AG09319 (cell line): ENCODE results near the gene KRT86.
A peak's percentile ranks its signal among the peaks of the same experiment; 100 is the strongest.

Experiments used
- DNase-seq: peaks from one replicate; pipeline ENCODE4 v3.0.0-alpha.2; 2010; ENCODE audit warnings: low read depth; ENCODE audit errors: extremely low read depth
- CTCF ChIP-seq: IDR thresholded peaks from 2 replicates; pipeline ENCODE4 v1.5.1; 2011; ENCODE audit warnings: low read depth, mild to moderate bottlenecking, inconsistent platforms, low read length, moderate library complexity

KRT86 gene

GRCh38 chr12:52241205-52241842, 33.1 kb upstream of the KRT86 start:
- no peak for TF ChIP-seq CTCF

DNA sequence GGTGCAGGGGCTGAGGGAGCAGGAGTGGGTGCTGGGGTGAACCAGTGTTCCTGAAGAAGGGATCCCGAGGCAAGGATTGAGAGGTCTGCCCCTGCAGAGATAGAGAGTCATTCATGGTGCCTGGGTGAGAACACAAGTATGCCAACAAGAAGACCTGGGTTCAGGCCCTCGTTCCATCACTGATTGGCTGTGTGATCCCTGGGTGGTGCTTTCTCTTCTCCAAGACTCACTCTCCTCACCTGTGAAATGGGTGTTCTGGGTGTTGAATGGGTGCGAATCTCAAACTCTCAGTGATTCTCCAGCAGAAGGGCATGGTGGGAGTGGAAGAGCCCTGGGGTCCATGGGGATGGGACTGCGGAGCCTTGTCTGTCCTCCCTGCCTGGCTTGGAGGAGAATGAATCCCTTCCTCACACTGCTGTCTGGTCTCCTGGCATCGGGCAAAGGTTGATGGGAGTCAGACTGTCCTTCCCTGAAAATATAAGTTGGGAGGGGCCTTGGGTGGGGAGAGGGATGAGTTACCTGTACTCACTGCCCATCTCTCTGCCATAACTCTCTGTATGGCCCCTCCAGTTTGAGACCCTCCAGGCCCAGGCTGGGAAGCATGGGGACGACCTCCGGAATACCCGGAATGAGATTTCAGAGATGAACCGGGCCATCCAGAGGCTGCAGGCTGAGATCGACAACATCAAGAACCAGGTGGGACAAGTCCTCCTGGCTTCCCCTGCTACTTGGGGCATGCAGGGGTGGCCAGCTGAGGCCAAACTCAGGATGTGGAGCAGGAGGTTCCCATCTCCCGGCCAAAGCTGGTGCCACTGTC, 31.8 kb upstream of the KRT86 start:
- no peak for DNase-seq
- TF ChIP-seq CTCF: no peak

More at GRCh38 chr12:52241205-52241842, 33.1 kb upstream of the KRT86 start:
- DNase-seq: no peak

DNA sequence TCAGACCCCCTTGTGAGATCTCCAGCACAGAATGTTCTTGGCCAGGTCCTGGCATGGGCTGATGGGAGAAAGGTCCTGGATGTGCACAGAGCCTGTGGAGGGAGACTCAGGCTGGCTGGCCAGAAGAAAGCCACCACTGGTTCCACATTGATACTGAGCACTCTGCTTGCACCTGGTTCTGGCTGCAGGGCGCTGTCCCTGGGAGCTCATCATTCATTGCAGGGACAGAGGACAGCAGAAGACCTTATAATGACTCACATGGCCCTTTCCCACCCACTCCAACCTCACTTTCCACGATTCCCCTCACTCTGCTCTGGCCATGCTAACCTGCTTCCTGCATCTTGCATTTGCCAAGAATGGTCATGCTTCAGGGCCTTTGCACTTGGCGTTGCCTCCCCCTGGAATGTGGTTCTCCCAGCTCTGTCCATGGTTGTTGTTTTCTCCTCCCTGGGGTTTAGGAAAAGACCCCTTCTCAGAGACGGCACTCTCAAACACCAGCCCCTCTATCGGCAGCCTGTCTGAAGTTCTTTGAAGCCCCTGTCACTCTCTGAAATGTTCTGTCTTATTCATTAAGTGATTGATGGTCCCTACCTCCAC, 31.1 kb upstream of the KRT86 start:
- TF ChIP-seq CTCF: no peak
- DNase-seq: peak; percentile 31

DNA sequence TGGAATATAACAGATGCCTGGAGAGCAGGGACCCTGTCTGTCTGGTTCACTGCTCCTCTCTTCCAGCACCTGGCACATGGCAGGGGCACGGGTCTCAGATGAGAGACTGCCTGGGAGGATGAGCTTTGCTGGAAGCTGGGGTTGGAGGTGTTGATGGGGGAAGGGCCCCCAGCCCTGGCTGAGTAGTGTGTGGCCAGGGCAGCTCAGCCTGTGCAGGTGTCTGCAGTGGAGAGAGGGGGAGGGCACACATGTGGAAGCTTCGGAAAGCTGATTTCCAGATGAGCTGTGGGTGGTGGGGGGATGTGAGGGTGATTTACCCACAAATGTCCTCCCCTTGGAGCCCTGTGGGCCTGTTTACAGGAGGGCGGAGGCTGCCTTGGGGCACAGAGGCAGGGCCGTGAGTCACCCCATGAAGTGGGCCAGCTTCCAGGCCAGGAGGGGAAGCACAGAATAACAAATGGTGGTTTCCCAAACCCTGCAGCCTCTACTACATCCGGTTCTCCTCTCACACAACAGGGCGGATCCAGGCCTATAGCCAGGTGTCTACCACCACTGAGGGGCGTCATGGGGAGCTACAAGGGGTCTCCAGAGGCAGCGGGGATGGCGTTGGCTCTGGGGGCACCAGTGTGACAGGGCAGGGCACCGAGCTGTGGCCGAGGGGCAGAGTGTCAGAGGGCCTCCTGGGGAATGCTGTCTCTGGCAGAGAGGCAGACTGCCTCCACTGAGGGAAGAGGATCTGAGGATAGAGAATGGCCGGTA, 30.4 kb upstream of the KRT86 start:
- no peak for TF ChIP-seq CTCF
- peak; percentile 85 for DNase-seq

GRCh38 chr12:52244615-52244994, 29.8 kb upstream of the KRT86 start:
- no peak for TF ChIP-seq CTCF

GRCh38 chr12:52245259-52245961, 29.0 kb upstream of the KRT86 start:
- DNase-seq: no peak
- TF ChIP-seq CTCF: no peak

More at GRCh38 chr12:52244615-52244994, 29.8 kb upstream of the KRT86 start:
- no peak for DNase-seq
